Measurements from ENCODE around the gene PLXNC1.

PLXNC1 gene

DNA sequence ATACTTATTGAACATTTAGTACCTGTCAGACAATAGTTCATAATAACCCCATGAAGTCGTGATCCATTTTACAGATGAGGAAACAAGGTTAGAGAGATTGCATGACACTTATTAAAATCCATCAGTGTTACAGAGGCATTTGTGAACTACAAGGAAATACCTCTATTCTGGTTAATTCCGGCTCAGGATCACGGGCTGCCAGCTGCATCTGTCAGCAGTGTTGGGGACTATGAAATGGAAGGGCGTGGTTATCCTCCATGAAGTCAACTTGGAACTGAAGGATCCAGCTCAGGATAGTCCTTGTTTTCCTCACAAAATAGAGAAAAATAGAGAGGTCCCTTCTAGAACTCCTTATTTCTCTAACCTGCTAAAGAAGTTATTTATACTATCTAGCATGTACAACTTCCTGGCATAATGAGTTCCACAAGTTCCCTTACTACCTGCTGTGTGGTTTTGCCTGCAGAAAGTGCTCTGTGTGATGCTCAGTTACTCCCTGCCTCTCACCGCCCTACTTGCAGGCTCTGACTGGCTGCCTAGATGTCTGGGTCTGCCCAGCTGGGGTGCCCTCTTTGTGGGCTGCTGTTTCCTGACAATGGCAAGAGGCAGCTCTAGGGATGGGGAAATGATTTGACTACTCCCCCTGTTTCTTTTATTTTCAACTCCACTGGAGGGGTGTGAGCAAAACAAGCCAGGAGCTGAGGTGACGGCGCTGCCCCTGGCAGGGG lies 36.8 kb downstream of the PLXNC1 start:
- peak; percentile 14 for DNase-seq

GRCh38 chr12:94185801-94186200 lies 37.4 kb downstream of the PLXNC1 start:
- DNase-seq = no peak

DNA sequence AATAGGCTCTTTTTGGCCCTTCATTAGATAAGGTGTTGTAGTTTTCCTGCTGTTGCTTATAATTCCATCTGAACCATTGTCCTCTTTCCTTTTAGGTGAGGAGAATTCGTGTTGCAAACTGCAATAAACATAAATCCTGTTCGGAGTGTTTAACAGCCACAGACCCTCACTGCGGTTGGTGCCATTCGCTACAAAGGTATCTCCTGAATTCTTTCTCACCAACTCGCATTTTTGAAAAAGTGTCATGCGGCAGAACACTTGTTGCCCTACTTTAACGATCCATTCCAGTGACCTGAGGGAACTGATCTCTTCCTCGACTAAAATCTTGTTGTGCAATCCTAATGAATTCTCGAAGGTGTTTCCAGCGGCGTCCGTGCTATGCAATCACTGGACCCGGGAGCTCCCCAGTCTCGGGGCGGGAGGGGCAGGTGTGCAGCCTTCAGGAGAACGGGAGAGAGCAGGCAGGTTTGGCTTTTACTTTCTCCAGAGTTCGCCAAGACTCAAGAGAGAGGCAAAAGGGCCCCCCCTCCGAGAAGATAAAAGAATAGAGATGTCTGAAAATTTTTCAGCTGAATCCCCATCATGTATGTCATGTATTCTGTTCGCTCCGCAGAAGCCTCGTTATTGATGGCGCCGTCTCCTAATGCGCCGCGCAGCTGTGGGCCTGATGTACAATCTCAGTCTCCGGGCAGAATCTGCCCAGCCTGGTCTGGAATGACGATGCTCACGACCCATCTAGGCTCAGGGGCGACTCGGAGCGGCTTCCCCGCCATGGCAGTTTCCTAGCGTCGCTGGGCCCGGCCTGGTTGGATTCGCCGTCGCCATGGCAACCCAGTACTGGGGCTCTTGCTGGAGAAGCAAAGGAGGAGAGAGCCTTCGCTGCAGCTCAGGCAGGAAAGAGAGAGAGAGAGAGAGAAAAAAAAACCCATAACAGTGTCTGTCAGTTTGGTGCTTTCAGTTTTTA lies 38.2 kb downstream of the PLXNC1 start:
- peak; percentile 58 for DNase-seq

GRCh38 chr12:94187361-94187760 lies 39.0 kb downstream of the PLXNC1 start:
- peak; percentile 32 for DNase-seq

DNA sequence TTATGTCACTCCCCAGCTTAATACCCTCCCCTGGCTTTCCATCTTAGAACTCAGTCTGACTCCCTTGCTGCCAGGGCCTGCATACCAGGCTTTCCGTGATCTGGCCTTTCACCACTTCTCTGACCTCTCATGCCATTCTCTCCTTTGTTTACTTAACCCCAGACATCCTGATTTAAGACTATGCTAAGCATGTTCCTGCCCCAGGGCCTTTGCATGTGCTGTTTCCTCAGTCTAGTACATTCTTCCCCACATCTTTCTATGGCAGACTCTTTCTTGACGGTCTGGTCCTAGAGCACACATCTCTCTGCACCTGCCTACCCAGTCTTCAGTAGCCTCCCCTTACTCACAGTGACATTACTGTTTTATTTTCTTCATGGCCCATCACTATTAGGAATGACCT lies 42.2 kb downstream of the PLXNC1 start:
- peak; percentile 56 for DNase-seq

- no peak for DNase-seq
These were observed 42.6 kb downstream of the PLXNC1 start for GRCh38 chr12:94191023-94191422.

GRCh38 chr12:94191811-94192210 lies 43.4 kb downstream of the PLXNC1 start:
- DNase-seq = no peak

GRCh38 chr12:94192506-94192905 lies 44.1 kb downstream of the PLXNC1 start:
- no peak for DNase-seq

DNA sequence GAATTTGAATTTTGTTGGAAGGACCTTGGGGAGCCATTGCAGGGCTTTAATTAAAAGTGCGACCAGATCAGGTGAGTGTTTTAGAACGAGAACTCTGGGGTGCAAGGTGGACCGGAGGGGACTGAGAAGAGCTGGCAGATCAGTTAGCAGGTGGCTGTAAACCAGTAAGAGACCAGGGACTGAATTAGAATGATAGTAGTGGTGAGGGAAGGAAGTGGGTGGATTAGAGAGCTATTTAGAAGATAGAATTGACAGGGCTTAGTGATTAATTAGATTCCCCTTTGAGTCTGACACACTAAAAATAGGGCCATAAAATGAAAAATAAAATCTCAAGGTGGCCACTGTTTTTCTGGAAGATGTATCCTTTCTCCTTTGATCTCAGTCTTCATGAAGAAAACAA lies 44.8 kb downstream of the PLXNC1 start:
- DNase-seq = peak; percentile 4

- DNase-seq = no peak
These were observed 47.1 kb downstream of the PLXNC1 start for GRCh38 chr12:94195483-94195882.

- no peak for DNase-seq
These were observed 50.1 kb downstream of the PLXNC1 start for GRCh38 chr12:94198469-94198868.

DNA sequence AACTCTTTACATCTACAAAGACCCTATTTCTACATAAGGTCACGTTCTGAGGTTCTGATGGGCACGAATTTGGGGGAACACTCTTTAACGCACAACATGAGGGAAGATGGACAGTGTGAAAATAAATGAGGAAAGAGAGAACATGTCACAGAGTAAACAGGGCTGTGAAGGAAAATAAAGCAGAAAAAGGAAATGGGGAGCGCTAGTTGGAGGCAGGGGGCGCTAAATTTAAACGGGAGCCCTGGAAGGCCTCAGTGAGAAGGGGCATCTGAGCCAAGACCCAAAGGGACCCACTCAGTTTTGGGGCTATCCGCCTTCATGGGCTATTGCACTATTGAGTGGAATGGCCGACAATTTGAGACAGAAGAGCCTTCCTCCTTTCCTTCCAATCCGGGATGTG lies 50.5 kb downstream of the PLXNC1 start:
- DNase-seq = no peak

GRCh38 chr12:94200069-94200468 lies 51.7 kb downstream of the PLXNC1 start:
- no peak for DNase-seq

DNA sequence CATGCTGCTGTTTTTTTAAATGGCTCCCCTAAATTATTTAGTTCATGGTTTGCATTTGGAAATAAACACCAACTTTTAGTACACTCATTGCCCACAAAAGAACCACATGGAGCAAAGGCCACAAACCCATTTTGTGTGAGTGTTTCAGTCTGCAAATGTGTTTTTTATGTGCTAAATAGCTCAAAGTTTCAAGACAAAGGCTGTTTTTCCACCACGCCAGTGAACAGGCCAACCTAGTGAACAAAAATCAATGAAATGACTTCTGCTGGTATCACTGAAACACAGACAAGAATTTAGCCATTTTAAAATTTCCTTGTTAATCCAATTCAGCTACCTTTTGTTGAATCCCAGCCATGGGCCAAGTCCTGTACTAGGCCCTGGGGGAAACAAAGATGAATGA lies 52.3 kb downstream of the PLXNC1 start:
- no peak for DNase-seq

DNA sequence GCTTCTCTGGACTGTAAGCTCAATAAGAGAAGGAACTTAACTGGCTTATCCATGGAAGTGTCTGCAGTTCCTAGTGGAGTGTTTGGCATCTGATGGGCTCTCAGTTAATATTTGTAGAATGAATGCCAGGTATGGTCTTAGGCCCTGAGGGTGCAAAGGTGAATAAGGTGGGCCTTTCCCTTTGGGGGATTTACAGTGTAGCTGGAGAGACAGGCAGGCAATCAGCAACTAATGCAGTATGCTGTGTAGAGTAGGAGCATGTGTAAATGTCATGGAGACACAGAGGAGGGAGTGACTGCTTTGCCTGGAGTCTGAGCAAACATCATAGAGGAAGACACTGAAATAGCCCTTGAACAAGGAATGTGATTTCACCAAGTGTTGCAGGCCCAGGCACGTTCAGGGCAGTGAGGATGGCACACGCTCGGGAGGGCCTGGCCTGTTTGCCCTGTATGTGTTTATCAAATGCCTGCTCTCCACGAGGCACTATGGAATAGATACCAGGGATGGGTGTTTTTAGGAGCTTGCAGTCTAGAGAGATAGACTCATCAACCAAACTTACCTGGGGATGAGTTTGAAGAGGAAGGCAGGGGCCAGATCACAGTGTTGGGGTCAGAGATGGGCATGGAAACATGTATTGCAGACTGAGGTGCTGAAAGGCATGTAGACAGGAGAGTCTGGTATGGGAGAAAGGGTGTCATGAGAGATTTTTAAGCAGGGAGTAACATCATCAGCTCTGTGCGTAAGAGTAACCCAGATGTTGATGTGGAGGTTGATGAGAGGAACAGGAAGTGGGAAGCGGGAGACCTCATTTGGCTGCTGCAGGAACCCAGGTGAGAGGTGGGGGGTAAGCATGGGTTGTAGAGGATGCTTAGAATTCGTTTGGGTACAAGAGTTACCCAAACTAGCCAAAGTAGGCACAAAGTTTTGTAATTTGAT lies 54.1 kb downstream of the PLXNC1 start:
- DNase-seq = no peak

- DNase-seq = no peak
These were observed 54.8 kb downstream of the PLXNC1 start for GRCh38 chr12:94203181-94203546.

DNA sequence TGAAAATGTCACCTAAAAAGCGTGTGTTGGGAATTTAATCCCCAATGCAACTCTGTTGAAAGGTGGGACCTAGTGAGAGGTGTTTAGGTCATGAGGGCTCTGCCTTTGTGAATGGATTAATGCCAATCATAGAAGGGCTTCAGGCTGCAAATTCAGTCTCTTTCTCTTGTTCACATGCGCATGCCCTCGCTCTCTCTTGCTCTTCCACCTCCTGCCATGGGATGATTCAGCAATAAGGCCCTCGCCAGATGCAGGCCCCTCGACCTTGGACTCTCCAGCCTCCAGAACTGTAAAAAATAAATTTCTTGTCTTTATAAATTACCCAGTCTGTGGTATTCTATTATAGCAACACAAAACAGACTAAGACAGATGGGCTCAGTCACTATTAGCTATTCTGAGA lies 55.4 kb downstream of the PLXNC1 start:
- DNase-seq = no peak

- no peak for DNase-seq
These were observed 56.3 kb downstream of the PLXNC1 start for GRCh38 chr12:94204499-94205247.

- DNase-seq = no peak
These were observed 57.4 kb downstream of the PLXNC1 start for GRCh38 chr12:94205822-94206221.

- DNase-seq = no peak
These were observed 58.5 kb downstream of the PLXNC1 start for GRCh38 chr12:94206886-94207285.

DNA sequence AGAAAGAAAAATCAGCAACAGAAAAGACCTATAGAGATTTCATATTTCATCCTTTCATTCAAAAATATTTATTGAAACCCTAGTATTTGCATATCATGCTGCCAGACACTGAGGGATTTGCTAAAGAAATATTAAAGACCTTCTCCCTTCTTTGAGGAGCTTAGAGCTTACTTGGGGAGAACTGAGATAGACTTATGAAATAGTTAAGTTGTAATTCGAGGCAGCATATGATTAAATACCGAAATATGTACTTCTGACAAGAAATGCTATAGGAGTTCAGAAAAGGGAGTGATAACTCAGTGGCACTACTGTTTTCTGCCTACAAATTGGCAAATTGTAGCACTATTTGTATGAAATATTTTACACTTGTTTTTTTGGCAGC lies 59.1 kb downstream of the PLXNC1 start:
- no peak for DNase-seq

Measured in NCI-H82 (cell line).